ENCODE results near the gene CCDC33.

CCDC33 gene

GRCh38 chr15:74306781-74307217 lies 70.7 kb downstream of the CCDC33 start:
- no peak for TF ChIP-seq CTCF (IDR thresholded peaks at IDR 0.05; ENCODE audit: extremely low read depth, missing control alignments)
- DNase-seq (ENCODE audit: low spot score), result no peak

GRCh38 chr15:74307827-74308811 lies 72.0 kb downstream of the CCDC33 start:
- TF ChIP-seq CTCF (IDR thresholded peaks at IDR 0.05; ENCODE audit: extremely low read depth, missing control alignments), result peak; percentile 51
- DNase-seq (ENCODE audit: low spot score), result peak; percentile 70

- peak; percentile 52 for DNase-seq (ENCODE audit: low spot score)
- peak; percentile 55 for TF ChIP-seq CTCF (IDR thresholded peaks at IDR 0.05; ENCODE audit: extremely low read depth, missing control alignments)
Observed at GRCh38 chr15:74311734-74312444, 75.8 kb downstream of the CCDC33 start.

- no peak for TF ChIP-seq CTCF (IDR thresholded peaks at IDR 0.05; ENCODE audit: extremely low read depth, missing control alignments)
Observed at GRCh38 chr15:74312445-74313007, 76.4 kb downstream of the CCDC33 start.

GRCh38 chr15:74313889-74314288 lies 77.8 kb downstream of the CCDC33 start:
- DNase-seq (ENCODE audit: low spot score), result no peak
- TF ChIP-seq CTCF (IDR thresholded peaks at IDR 0.05; ENCODE audit: extremely low read depth, missing control alignments), result no peak

More at GRCh38 chr15:74312445-74313007, 76.4 kb downstream of the CCDC33 start:
- DNase-seq (ENCODE audit: low spot score), result no peak

GRCh38 chr15:74314795-74315438 lies 78.8 kb downstream of the CCDC33 start:
- DNase-seq (ENCODE audit: low spot score), result no peak
- TF ChIP-seq CTCF (IDR thresholded peaks at IDR 0.05; ENCODE audit: extremely low read depth, missing control alignments), result no peak

Data from GM20000 (cell line).